OCI-LY3 (cell line): Measurements from ENCODE around the gene MTHFD1L.

Experiments used
- EZH2phosphoT487 ChIP-seq: fragments of 200-600 bp; shearing (Covaris generic); IDR thresholded peaks from 2 replicates; pipeline ENCODE4 v1.6.1; 2018; ENCODE audit warnings: antibody characterized with exemption, mixed run types, low read depth
- TF ChIP-seq, protein P1 (sequence below): fragments of 200-600, 300-600 bp; sonication (generic); IDR thresholded peaks from 2 replicates; pipeline ENCODE4 v1.5.1; 2014; ENCODE audit warnings: antibody characterized with exemption, low read length, low read depth

- TF ChIP-seq, protein P1, sequence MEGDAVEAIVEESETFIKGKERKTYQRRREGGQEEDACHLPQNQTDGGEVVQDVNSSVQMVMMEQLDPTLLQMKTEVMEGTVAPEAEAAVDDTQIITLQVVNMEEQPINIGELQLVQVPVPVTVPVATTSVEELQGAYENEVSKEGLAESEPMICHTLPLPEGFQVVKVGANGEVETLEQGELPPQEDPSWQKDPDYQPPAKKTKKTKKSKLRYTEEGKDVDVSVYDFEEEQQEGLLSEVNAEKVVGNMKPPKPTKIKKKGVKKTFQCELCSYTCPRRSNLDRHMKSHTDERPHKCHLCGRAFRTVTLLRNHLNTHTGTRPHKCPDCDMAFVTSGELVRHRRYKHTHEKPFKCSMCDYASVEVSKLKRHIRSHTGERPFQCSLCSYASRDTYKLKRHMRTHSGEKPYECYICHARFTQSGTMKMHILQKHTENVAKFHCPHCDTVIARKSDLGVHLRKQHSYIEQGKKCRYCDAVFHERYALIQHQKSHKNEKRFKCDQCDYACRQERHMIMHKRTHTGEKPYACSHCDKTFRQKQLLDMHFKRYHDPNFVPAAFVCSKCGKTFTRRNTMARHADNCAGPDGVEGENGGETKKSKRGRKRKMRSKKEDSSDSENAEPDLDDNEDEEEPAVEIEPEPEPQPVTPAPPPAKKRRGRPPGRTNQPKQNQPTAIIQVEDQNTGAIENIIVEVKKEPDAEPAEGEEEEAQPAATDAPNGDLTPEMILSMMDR, result no peak
- TF ChIP-seq EZH2phosphoT487, result no peak
Observed at GRCh38 chr6:150830439-150831165, 34.9 kb upstream of the MTHFD1L start.
